ENCODE measurements around the gene CLIC5. TPM values are rescaled to one million over a fixed set of nuclear protein-coding genes. Genes with fewer than 3 reads are reported as not detected.

The CLIC5 gene
- total RNA-seq, 1 donor from 2014 or later, result 7.6 TPM

GRCh38 chr6:45872827-45873365 lies 142.8 kb downstream of the CLIC5 start:
- Histone ChIP-seq H3K27ac (no peak overlapping the region), H3K4me3 (no peak overlapping the region), H3K4me1 (no peaks in the 10 kb centered on the region), H3K36me3 (no peaks in the 10 kb centered on the region), H3K27me3 (no peaks in the 10 kb centered on the region), H3K9me3 (no peaks in the 10 kb centered on the region)
- intact Hi-C loops (cut with DNase I), result no loop called here
- no peak for DNase-seq (ENCODE audit: low spot score in 2 of 2)
- TF ChIP-seq, protein P1, sequence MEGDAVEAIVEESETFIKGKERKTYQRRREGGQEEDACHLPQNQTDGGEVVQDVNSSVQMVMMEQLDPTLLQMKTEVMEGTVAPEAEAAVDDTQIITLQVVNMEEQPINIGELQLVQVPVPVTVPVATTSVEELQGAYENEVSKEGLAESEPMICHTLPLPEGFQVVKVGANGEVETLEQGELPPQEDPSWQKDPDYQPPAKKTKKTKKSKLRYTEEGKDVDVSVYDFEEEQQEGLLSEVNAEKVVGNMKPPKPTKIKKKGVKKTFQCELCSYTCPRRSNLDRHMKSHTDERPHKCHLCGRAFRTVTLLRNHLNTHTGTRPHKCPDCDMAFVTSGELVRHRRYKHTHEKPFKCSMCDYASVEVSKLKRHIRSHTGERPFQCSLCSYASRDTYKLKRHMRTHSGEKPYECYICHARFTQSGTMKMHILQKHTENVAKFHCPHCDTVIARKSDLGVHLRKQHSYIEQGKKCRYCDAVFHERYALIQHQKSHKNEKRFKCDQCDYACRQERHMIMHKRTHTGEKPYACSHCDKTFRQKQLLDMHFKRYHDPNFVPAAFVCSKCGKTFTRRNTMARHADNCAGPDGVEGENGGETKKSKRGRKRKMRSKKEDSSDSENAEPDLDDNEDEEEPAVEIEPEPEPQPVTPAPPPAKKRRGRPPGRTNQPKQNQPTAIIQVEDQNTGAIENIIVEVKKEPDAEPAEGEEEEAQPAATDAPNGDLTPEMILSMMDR (IDR thresholded peaks at IDR 0.05), result no peak

- Histone ChIP-seq H3K36me3 (no peaks in the 10 kb centered on the region), H3K27me3 (no peaks in the 10 kb centered on the region), H3K9me3 (no peaks in the 10 kb centered on the region), H3K27ac (no peak overlapping the region), H3K4me3 (no peak overlapping the region), H3K4me1 (no peaks in the 10 kb centered on the region)
- TF ChIP-seq, protein P1 (IDR thresholded peaks at IDR 0.05), result no peak
- intact Hi-C loops (cut with DNase I), result no loop called here
- no peak for DNase-seq (ENCODE audit: low spot score in 2 of 2)
These were observed 145.1 kb downstream of the CLIC5 start for GRCh38 chr6:45870531-45870930.

DNA sequence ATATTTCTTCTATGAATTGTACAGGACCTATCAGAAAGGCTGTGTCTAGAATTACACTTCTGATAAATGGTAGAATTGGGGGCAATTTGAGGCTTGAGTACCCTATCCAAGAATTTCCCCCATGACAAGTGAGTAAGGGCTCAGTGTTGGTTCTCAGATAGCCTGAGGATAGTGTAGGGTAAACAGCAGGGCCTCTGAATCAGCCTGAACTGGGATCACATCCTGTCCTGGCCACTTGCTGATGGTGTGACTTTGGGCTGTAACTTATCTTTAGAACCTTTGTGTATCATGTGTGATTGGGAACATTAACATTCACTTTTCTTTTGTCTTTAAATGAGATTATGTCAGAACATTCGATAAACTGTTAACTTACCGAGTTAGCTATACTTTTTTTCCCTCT lies 151.0 kb downstream of the CLIC5 start:
- DNase-seq (ENCODE audit: low spot score in 2 of 2), result no peak
- H3K4me1 ChIP-seq, result no peaks in the 10 kb centered on the region
- TF ChIP-seq, protein P1 (IDR thresholded peaks at IDR 0.05), result no peak
- intact Hi-C loops (cut with DNase I), result no loop called here
- no peaks in the 10 kb centered on the region for H3K36me3 ChIP-seq
- H3K27ac ChIP-seq, result no peak overlapping the region
- no peaks in the 10 kb centered on the region for H3K9me3 ChIP-seq
- H3K4me3 ChIP-seq, result no peak overlapping the region
- H3K27me3 ChIP-seq, result no peaks in the 10 kb centered on the region

GRCh38 chr6:45858691-45859090 lies 157.0 kb downstream of the CLIC5 start:
- Histone ChIP-seq H3K9me3 (no peaks in the 10 kb centered on the region), H3K4me3 (no peak overlapping the region), H3K36me3 (no peaks in the 10 kb centered on the region), H3K27ac (no peak overlapping the region), H3K4me1 (no peaks in the 10 kb centered on the region), H3K27me3 (no peaks in the 10 kb centered on the region)
- intact Hi-C loops (cut with DNase I), result no loop called here
- TF ChIP-seq, protein P1 (IDR thresholded peaks at IDR 0.05), result no peak
- DNase-seq (ENCODE audit: low spot score in 2 of 2), result no peak

GRCh38 chr6:45857827-45858226 lies 157.8 kb downstream of the CLIC5 start:
- Histone ChIP-seq H3K4me1 (no peaks in the 10 kb centered on the region), H3K9me3 (no peaks in the 10 kb centered on the region), H3K27me3 (no peaks in the 10 kb centered on the region), H3K36me3 (no peaks in the 10 kb centered on the region), H3K4me3 (no peak overlapping the region), H3K27ac (no peak overlapping the region)
- TF ChIP-seq, protein P1 (IDR thresholded peaks at IDR 0.05), result no peak
- no peak for DNase-seq (ENCODE audit: low spot score in 2 of 2)
- intact Hi-C loops (cut with DNase I), result no loop called here

Data from ascending aorta (tissue), 2 donors.